DMS79 (cell line): ENCODE data around the gene THAP3.
"Not testable (repeated sequence)": the region's sequence is repeated elsewhere in the genome, so short reads cannot be mapped to it uniquely, and the experiment has no call there.

ENCODE experiments used
- DNase-seq: peaks from one replicate; lab custom pipeline; 2025; lab: John Stamatoyannopoulos, UW

The THAP3 gene

GRCh38 chr1:6635161-6635909 is 10.7 kb downstream of the THAP3 start:
- no peak for DNase-seq

- no peak for DNase-seq
These were observed 11.5 kb downstream of the THAP3 start for GRCh38 chr1:6635910-6636760.

- not testable (repeated sequence) for DNase-seq
These were observed 12.1 kb downstream of the THAP3 start for GRCh38 chr1:6636778-6637177.

DNA sequence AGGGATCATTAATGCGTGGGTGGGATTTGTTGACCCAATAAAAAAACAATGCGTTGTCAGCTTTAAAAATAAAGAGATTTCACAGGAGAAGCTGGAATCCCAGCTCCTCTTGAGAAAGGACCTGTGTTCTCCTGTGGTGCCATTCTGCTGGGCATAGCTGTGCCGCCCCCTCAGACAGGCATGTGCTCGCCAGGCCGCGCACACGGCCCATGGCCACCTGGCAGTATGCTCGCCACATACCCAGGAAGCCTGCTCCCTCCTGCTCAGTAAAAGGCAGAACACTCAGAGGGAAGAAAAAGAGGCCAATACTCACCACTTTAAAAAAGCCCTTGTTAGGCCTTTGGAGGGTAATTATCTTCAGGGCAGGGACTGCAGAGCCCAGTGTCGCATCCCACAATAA is 13.1 kb downstream of the THAP3 start:
- no peak for DNase-seq

DNA sequence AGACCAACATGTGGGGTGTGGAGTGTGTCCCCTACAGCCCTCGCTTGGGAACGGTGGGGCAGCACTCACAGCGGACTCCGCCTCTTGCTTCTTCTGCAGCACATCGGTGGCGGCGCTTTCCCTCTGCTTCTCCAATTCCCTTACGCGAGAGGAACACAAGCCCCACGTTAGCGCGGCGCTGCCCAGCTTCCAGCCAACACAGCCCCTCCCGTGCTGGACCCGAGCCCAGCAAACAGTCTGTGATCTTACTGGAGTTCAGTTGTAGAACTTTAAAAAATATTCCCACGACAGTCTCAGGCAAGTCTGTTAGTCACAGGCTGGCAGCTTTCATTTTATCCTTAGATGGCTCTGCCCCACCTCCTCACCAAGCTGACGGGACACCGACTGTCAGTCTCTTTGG is 13.6 kb downstream of the THAP3 start:
- DNase-seq, result no peak

- not testable (repeated sequence) for DNase-seq
These were observed 16.2 kb downstream of the THAP3 start for GRCh38 chr1:6640867-6641266.

DNA sequence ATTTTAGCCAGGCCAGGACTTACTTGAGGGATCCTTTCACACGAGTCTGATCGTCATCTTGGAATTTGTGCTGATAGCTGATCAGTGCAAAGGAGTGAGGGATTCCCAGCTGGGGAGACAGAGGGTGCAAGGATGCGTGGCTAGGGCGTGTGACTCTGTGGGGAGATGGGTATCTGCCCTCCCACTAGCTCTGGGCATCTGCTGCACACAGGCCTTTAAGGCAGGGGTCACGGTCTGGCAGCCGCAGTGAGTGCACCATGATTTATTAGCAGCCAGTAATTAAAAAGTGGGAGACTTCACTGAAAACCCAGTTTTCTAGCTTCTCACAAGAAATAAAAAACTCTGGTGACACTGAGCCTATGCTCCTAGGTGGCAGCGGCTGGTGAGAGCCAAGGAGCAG is 20.4 kb downstream of the THAP3 start:
- no peak for DNase-seq

- DNase-seq, result peak; percentile 59
These were observed 22.0 kb downstream of the THAP3 start for GRCh38 chr1:6646499-6647148.

DNA sequence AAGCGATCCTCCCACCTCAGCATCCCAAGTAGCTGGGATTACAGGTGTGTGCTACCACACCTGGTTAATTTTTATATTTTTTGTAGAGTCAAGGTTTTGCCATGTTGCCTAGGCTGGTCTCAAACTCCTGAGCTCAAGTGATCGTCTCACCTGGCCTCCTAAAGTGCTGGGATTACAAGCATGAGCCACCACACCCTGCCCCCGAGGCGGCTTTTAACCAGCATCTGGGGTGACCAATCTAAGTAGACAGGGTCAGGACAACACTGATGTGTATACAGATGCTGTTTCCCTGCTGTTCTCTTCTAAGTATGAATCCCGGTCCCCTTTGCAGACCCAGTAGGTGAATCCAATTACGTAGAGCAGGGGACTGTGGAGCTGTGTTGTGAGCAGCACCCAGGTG is 23.9 kb downstream of the THAP3 start:
- no peak for DNase-seq

DNA sequence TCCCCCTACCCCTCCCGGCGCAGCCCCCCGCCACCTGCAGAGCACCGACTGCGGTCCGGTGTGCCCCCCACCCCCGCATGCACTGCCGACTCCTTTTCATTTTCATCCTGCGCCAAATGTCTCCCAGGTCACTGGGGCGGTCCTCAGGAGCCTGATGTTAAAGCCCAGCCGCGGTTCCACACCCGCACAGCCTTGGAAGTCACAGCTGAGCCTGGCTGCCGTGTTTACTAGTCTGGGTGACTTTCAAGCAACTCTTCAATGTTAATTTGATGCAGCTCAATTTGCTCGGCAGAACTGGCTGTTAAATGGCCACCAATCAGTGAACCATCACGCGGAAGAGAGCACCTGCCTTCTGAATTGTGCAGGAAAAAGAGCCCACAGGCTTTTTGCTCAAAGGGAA is 27.2 kb downstream of the THAP3 start:
- DNase-seq, result no peak

DNA sequence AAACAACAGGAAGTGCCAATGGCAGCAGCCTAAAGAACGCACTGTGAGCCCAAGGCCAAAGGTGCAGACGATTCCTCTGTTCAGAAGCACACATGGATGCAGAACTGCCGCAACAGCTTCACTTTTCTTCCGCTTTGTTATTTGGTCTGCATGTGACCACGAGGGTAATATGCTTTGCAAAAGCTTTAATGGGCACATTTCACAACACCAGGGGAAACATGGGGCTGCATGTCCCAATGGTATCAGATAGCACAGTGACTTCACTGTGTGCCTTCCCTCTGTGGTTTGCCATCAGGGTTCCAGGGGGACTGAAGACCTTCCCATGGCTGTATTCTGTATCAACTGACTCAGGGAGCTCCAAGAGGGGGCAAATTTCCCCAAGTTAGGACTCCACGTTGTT is 28.3 kb downstream of the THAP3 start:
- DNase-seq, result no peak

DNA sequence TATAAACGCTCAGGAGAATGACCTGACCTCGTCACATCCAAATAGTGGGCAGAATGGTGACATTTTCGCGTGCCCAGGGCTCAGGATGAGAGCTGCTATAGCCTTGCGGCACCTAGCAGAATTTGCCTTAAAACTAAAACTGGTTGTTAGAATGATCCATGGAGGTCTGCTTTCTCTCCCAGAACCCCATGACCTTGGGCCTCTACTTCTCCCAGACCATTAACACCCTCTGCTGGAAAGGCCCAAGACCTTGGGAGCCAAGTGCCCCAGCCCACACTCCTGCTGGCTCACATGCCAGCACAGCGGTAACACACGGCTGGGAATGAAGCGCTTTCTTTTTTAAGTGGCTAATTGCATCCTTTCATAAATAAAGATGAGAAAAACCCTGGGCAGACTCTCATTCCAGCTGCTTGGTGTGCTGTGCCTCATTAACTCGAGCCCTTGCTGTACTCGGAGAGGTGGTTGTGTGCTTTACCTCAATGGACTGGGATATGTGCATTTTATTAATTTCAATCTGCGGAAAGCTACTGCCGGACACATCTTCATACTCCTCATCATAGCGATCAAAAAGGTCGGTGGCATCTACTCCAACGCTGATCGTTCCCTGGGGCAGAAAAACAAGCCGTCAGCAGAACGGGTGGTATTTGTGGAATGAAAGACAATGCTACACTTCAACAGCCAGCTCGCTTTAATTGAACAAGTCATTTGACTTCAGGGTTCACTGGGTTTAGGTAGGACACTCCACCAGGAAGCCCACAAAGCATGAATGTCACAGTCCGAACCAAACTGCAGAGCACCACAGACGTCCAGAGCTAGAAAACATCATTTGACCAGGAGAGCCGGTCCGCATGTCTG is 29.0 kb downstream of the THAP3 start:
- peak; percentile 74 for DNase-seq

DNA sequence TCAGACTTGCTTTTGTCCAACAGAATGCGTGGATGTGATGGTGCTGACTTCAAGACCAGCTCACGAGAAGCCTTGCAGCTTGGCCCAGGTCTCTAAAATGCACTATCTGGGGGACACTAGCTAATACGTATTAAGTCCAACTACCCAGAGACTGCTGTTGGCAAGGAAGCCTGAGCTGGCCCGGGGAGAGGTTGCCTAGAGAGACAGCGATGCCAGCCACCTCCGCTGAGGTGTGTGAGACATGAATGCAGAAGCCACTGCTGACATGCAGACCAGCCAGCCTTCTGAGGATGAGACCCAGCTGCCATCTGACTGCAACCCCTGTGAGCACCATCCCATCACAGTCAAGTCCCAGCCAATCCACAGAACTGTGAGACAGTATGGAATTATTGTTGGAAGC is 32.5 kb downstream of the THAP3 start:
- no peak for DNase-seq

DNA sequence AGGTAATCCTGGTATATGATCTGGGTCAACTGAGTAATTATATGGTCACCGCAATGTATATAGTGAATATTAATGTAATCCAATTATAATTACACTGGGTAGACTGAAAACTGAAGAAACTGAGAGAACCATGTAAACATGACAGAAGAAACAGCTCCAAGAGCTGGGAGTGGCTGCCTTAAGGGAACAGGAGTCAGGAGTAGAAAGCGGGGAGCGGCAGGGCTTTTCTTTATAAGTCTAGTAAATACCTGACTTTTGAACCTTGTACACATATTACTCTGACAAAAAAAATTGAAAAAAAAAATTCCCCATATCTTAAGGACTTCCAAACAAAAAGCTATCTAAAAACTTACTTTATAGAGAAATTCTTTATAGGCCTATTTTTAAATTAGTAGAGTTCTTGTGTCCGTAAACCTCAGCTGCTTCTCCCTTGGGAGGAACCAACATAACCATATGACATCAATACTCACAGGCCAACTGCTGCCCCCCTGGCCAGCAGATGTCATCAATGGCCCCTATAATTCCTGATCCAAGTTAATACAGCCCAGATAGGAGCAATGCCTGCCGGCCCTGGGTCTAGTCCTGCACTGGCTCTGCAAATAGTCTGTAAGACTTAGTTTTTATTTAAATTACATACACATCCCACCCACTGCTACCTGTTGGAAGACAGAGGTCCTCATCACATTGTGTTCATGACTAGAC is 33.8 kb downstream of the THAP3 start:
- no peak for DNase-seq

DNA sequence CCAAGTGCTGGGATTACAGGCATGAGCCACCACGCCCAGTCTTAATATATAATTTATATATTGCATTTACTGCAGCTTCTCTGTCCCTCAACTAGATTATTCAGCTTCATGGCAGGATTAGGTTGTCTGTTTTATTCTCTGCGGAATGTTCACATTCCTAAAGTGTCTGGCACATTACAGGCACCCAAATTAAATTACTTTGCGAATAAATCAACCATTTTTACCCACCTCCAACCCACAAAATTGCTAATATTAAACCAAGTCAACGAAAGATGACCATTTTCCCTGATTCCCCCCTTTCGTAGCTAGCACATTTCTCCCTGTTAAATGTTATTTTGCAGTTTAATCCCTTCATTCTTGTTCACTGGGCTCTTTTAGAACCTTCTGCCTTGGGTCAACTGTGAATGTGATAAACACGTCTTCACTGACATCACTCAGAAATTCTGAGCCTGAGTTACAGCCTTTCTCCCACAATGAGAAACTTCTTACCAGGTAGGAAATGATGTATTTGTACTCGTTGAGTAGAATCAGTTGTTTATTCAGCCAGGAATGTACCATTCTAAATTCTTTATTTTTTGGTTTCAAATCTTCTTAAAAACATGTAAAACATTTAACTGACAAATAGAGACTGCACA is 35.9 kb downstream of the THAP3 start:
- DNase-seq, result no peak

DNA sequence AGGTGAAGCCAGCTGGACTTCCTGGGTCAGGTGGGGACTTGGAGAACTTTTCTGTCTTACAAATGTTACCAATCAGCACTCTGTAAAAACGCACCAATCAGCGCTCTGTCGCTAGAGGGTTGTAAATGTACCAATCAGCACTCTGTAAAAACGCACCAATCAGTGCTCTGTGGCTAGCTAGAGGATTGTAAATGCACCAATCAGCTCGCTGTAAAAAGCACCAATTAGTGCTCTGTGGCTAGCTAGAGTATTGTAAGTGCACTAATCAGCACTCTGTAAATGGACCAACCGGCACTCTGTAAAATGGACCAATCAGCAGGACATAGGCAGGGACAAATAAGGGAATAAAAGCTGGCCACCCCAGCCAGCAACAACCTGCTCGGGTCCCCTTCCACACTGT is 37.8 kb downstream of the THAP3 start:
- DNase-seq, result not testable (repeated sequence)

DNA sequence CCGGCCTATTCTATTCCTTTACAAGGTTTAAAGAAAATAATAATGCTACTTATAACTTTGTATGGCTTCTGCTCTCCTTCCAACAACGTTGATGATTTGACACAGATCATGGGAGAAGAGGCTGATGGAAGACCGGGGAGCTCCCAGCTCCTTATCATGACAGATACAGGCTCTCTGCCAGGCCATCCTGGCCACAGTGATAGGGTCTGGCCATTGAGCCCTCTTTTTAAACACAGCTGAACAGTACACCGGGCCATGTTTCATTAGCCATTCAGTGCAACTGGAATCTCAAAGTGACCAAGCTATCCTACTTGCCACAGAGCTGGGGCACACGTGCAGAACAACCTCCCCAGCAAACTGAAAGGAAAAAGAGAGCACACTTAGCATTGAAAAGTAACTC is 42.0 kb downstream of the THAP3 start:
- DNase-seq, result no peak

- DNase-seq, result no peak
These were observed 42.5 kb downstream of the THAP3 start for GRCh38 chr1:6667139-6667538.

DNA sequence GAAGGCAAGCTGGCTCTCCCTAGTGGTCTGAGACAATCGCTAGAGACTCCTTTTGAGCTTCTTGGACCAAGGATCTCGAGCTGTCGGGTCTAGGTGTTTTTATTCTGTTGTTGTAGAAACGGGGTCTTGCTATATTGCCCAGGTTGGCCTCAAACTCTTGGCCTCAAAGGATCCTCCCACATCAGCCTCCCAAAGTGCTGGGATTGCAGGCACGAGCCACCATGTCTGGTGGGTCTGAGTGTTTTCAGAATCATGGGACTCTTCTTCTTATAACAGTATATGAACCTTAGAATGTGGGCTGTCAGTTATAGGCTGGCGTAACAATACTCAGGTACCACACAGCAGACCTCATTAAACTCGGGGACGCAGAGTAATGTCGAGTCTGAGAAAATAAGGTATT is 43.8 kb downstream of the THAP3 start:
- DNase-seq, result no peak

- DNase-seq, result no peak
These were observed 47.9 kb downstream of the THAP3 start for GRCh38 chr1:6672558-6672957.
